Liver (tissue), 9 donors: Measurements from ENCODE around the gene TSC1. TPM values are rescaled to one million over a fixed set of nuclear protein-coding genes. Genes with fewer than 3 reads are reported as not detected.

Experiments used
- DNase-seq: peaks from one replicate; pipeline ENCODE4 v3.0.0-alpha.2; 2017; ENCODE audit warnings: low spot score
- H3K27ac ChIP-seq, 2 donors: one replicate each; pipeline ENCODE4 v1.7.0; 2013; ENCODE audit warnings: inconsistent platforms in 2 of 2, low read length in 2 of 2, control low read depth in 1 of 2, low read depth in 1 of 2, mild to moderate bottlenecking in 1 of 2
- H3K27me3 ChIP-seq, 4 donors: one replicate each; pipeline versions ENCODE4 v1.6.1 to v1.7.0; 2013; ENCODE audit warnings: low read length in 3 of 4, inconsistent platforms in 1 of 4, mild to moderate bottlenecking in 1 of 4, moderate library complexity in 1 of 4; ENCODE audit not compliant: control insufficient read depth in 4 of 4, insufficient read depth in 4 of 4
- H3K36me3 ChIP-seq, 4 donors: one replicate each; pipeline versions ENCODE4 v1.6.1 to v1.7.0; 2013; ENCODE audit warnings: low read length in 3 of 4, mild to moderate bottlenecking in 3 of 4, low read depth in 1 of 4, moderate library complexity in 1 of 4; ENCODE audit not compliant: control insufficient read depth in 4 of 4, insufficient read depth in 3 of 4
- H3K4me1 ChIP-seq, 4 donors: one replicate each; pipeline versions ENCODE4 v1.6.1 to v1.7.0; 2013; ENCODE audit warnings: low read length in 3 of 4, mild to moderate bottlenecking in 3 of 4, moderate library complexity in 1 of 4; ENCODE audit not compliant: control insufficient read depth in 4 of 4, insufficient read depth in 4 of 4
- H3K4me3 ChIP-seq, 3 donors: one replicate each; pipeline versions ENCODE4 v1.6.1 to v1.7.0; 2013; ENCODE audit warnings: low read length in 3 of 3, control low read depth in 1 of 3, low read depth in 1 of 3, mild to moderate bottlenecking in 1 of 3
- H3K9ac ChIP-seq, 2 donors: one replicate each; pipeline ENCODE4 v1.7.0; 2013; ENCODE audit warnings: low read length in 2 of 2, mild to moderate bottlenecking in 2 of 2, moderate library complexity in 2 of 2, control low read depth in 1 of 2, low read depth in 1 of 2
- H3K9me3 ChIP-seq, 4 donors: one replicate each; pipeline versions ENCODE4 v1.6.1 to v1.7.0; 2013; ENCODE audit warnings: low read length in 3 of 4; ENCODE audit not compliant: control insufficient read depth in 4 of 4
- ATF3 ChIP-seq: IDR thresholded peaks from 2 replicates; pipeline ENCODE4 v1.6.1; 2016; ENCODE audit warnings: antibody characterized with exemption
- CTCF ChIP-seq: fragments of 150-350 bp; IDR thresholded peaks from 2 replicates; pipeline ENCODE4 v1.5.1; 2017; ENCODE audit warnings: improper control_type of control experiment, low read depth, low read length; ENCODE audit not compliant: missing input control
- EGR1 ChIP-seq, 2 donors: IDR thresholded peaks; 2 replicates each; pipeline ENCODE4 v1.6.1; 2016 to 2018; ENCODE audit warnings: antibody characterized with exemption in 2 of 2, low read depth in 2 of 2
- FOXA1 ChIP-seq: IDR thresholded peaks from 2 replicates; pipeline ENCODE4 v1.6.1; 2016; ENCODE audit warnings: antibody characterized with exemption
- FOXA2 ChIP-seq: IDR thresholded peaks from 2 replicates; pipeline ENCODE4 v1.6.1; 2016; ENCODE audit warnings: antibody characterized with exemption
- GABPA ChIP-seq, 2 donors: IDR thresholded peaks in 1 of 2; conservative IDR thresholded peaks in 1 of 2; 2 replicates each; pipeline ENCODE4 v1.6.1; 2016; ENCODE audit warnings: antibody characterized with exemption in 2 of 2, mild to moderate bottlenecking in 1 of 2, moderate library complexity in 1 of 2
- HNF4A ChIP-seq, 2 donors: conservative IDR thresholded peaks; 2 replicates each; pipeline ENCODE4 v1.6.1; 2016; ENCODE audit warnings: antibody characterized with exemption in 2 of 2, mild to moderate bottlenecking in 2 of 2
- HNF4G ChIP-seq: IDR thresholded peaks from 2 replicates; pipeline ENCODE4 v1.6.1; 2016; ENCODE audit warnings: antibody characterized with exemption
- JUND ChIP-seq, 2 donors: IDR thresholded peaks; 2 replicates each; pipeline ENCODE4 v1.6.1; 2016; ENCODE audit warnings: antibody characterized with exemption in 2 of 2
- NR2F2 ChIP-seq: IDR thresholded peaks from 2 replicates; pipeline ENCODE4 v1.6.1; 2016; ENCODE audit warnings: antibody characterized with exemption
- RAD21 ChIP-seq, 2 donors: IDR thresholded peaks; 2 replicates each; pipeline ENCODE4 v1.6.1; 2016; ENCODE audit warnings: antibody characterized with exemption in 2 of 2, mild to moderate bottlenecking in 2 of 2
- RXRA ChIP-seq, 2 donors: IDR thresholded peaks; 2 replicates each; pipeline ENCODE4 v1.6.1; 2017 to 2018; ENCODE audit warnings: antibody characterized with exemption in 2 of 2, mild to moderate bottlenecking in 1 of 2
- TAF1 ChIP-seq: conservative IDR thresholded peaks from 2 replicates; pipeline ENCODE4 v1.6.1; 2016; ENCODE audit warnings: antibody characterized with exemption, mild to moderate bottlenecking
- ZBTB33 ChIP-seq: IDR thresholded peaks from 2 replicates; pipeline ENCODE4 v1.6.1; 2016; ENCODE audit warnings: antibody characterized with exemption
- WGBS: extraction: QIAGEN DNeasy Blood & Tissue Kit; methylation state at CpG from one replicate; pipeline ENCODE4 v1.1.7; 2013; 5-methylcytosine and 5-hydroxymethylcytosine counted together
- polyA plus RNA-seq, 2 donors: library from polyadenylated mRNA; stranded (reverse) in 1 of 2; unstranded in 1 of 2; fragments of 200-250 nt in 1 of 2; fragments of >200 nt in 1 of 2; fragmentation: Nextera tagmentation in 1 of 2; extraction: Ambion mirVana in 1 of 2; gene quantifications; one replicate each; pipeline versions ENCODE4 v1.2.1 to v1.2.3, GENCODE V29; 2013 to 2015
- total RNA-seq, 2 donors: library from RNA; depleted of rRNA; stranded (reverse); fragments of >200 nt; gene quantifications; one replicate each; pipeline ENCODE4 v1.2.3, GENCODE V29; 2014
- donor health status: healthy.
- donor health status: healthy.
- donor health status: healthy.
- donor health status: healthy.
- donor health status: healthy.

TSC1 gene
- total and polyA plus RNA-seq, 4 donors: 4.6 to 33.5 (median 15.6) TPM

GRCh38 chr9:132931178-132931735, 13.2 kb downstream of the TSC1 start:
- Histone ChIP-seq H3K27me3 (no peaks in the 10 kb centered on the region), H3K4me1 (no peaks in the 10 kb centered on the region), H3K9me3 (no peaks in the 10 kb centered on the region), H3K36me3 (peaks cover 3 to 28% (median 15%) of the 10 kb centered on the region in 4 donors), H3K4me3 (no peak overlapping the region), H3K9ac (no peak overlapping the region), H3K27ac (no peak overlapping the region)
- DNase-seq: no peak
- TF ChIP-seq FOXA1 (no peak), JUND (IDR thresholded peaks at IDR 0.05) (no peak), ATF3 (no peak), TAF1 (no peak), HNF4G (no peak)
- WGBS: 93% methylated on average over 9 of the region's 9 CpGs

GRCh38 chr9:132927704-132928103, 16.7 kb downstream of the TSC1 start:
- H3K4me1 ChIP-seq: no peaks in the 10 kb centered on the region
- H3K9ac ChIP-seq: no peak overlapping the region
- peaks cover 3 to 42% (median 34%) of the 10 kb centered on the region in 4 donors for H3K36me3 ChIP-seq
- no peak overlapping the region for H3K27ac ChIP-seq
- no peaks in the 10 kb centered on the region for H3K27me3 ChIP-seq
- 92% methylated on average over 7 of the region's 7 CpGs for WGBS
- no peak for DNase-seq
- no peaks in the 10 kb centered on the region for H3K9me3 ChIP-seq
- TF ChIP-seq FOXA1: no peak
- no peak for TF ChIP-seq ATF3
- TF ChIP-seq RAD21 (IDR thresholded peaks at IDR 0.05): no peak
- TF ChIP-seq ZBTB33: no peak
- no peak for TF ChIP-seq RXRA (IDR thresholded peaks at IDR 0.05)
- TF ChIP-seq FOXA2: no peak
- no peak for TF ChIP-seq CTCF
- no peak for TF ChIP-seq TAF1
- no peak for TF ChIP-seq GABPA (IDR thresholded peaks at IDR 0.05 in 1 of 2, conservative IDR thresholded peaks at IDR 0.05 in 1 of 2)
- no peak for TF ChIP-seq NR2F2
- no peak for TF ChIP-seq HNF4A (conservative IDR thresholded peaks at IDR 0.05)
- no peak for TF ChIP-seq EGR1 (IDR thresholded peaks at IDR 0.05; ENCODE audit: low read depth in 2 of 2)
- no peak overlapping the region for H3K4me3 ChIP-seq

- H3K27me3 ChIP-seq: no peaks in the 10 kb centered on the region
- no peak overlapping the region for H3K4me3 ChIP-seq
- WGBS: 83% methylated on average over 9 of the region's 9 CpGs
- peaks cover 10 to 81% (median 63%) of the 10 kb centered on the region in 4 donors for H3K36me3 ChIP-seq
- H3K27ac ChIP-seq: no peak overlapping the region
- DNase-seq: no peak
- no peak overlapping the region for H3K9ac ChIP-seq
- TF ChIP-seq ATF3 (no peak), FOXA2 (no peak)
- H3K4me1 ChIP-seq: no peaks in the 10 kb centered on the region
- H3K9me3 ChIP-seq: no peaks in the 10 kb centered on the region
These were observed 21.0 kb downstream of the TSC1 start for GRCh38 chr9:132923346-132923902.
